Tibial artery (tissue), 4 donors: Measurements from ENCODE around the gene FKBP6.

ENCODE experiments used
- DNase-seq, 2 donors: peaks; one replicate each; pipeline ENCODE4 v3.0.0-alpha.2; 2019
- H3K27ac ChIP-seq, 2 donors: fragments of 200-600 bp; sonication (generic) in 1 of 2; 1 replicate in 1 of 2; 2 replicates in 1 of 2; pipeline ENCODE4 v1.5.1; 2018 to 2019; ENCODE audit warnings: mild to moderate bottlenecking in 1 of 2
- H3K27me3 ChIP-seq, 2 donors: fragments of 200-600 bp; sonication (generic) in 1 of 2; one replicate each; pipeline versions ENCODE4 v1.5.1 to v1.6.0; 2016 to 2019
- H3K36me3 ChIP-seq, 3 donors: fragments of 200-600 bp; sonication (generic) in 2 of 3; one replicate each; pipeline ENCODE4 v1.5.1; 2016 to 2019; ENCODE audit warnings: mild to moderate bottlenecking in 2 of 3
- H3K4me1 ChIP-seq, 4 donors: fragments of 200-600 bp; sonication (generic) in 2 of 4; 1 replicate in 3 of 4; 2 replicates in 1 of 4; pipeline ENCODE4 v1.5.1; 2016 to 2019
- H3K4me3 ChIP-seq, 2 donors: fragments of 200-600 bp; sonication (generic) in 1 of 2; 1 replicate in 1 of 2; 2 replicates in 1 of 2; pipeline ENCODE4 v1.5.1; 2018 to 2019; ENCODE audit warnings: mild to moderate bottlenecking in 2 of 2
- H3K9me3 ChIP-seq, 3 donors: fragments of 200-600 bp; sonication (generic) in 1 of 3; one replicate each; pipeline ENCODE4 v1.5.1; 2016 to 2019
- intact Hi-C: fragments of 100-400 bp; cut with DNase I; formaldehyde crosslinking; loops from one replicate; pipeline ENCODE4 v1.15.0; 2023; ENCODE audit warnings: low total_unique reads
- TF ChIP-seq, protein P1 (sequence below), 2 experiments: fragments of 200-600 bp in 1 of 2; fragments of 450-650 bp in 1 of 2; IDR thresholded peaks; one replicate each; pipeline ENCODE4 v1.5.1; 2017 to 2019; ENCODE audit warnings: antibody characterized with exemption in 2 of 2, mild to moderate bottlenecking in 1 of 2, moderate library complexity in 1 of 2

FKBP6 gene

DNA sequence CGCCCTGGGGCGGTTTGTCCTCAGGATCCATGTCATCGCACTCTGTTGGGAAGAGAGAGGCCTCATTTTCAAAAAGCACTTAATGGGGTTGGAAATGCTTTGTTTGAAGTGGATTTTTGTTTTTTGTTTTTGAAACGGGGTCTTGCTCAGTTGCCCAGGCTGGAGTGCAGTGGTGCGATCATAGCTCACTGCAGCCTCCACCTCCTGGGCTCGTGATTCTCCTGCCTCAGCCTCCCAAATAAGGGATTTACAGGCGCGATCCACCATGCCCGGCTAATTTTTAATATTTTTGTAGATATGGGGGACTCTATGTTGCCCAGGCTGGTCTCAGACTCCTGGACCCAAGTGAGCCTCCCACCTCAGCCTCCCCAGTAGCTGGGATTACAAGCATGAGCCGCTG is 735 bp downstream of the FKBP6 start:
- no peak for DNase-seq
- TF ChIP-seq, protein P1, sequence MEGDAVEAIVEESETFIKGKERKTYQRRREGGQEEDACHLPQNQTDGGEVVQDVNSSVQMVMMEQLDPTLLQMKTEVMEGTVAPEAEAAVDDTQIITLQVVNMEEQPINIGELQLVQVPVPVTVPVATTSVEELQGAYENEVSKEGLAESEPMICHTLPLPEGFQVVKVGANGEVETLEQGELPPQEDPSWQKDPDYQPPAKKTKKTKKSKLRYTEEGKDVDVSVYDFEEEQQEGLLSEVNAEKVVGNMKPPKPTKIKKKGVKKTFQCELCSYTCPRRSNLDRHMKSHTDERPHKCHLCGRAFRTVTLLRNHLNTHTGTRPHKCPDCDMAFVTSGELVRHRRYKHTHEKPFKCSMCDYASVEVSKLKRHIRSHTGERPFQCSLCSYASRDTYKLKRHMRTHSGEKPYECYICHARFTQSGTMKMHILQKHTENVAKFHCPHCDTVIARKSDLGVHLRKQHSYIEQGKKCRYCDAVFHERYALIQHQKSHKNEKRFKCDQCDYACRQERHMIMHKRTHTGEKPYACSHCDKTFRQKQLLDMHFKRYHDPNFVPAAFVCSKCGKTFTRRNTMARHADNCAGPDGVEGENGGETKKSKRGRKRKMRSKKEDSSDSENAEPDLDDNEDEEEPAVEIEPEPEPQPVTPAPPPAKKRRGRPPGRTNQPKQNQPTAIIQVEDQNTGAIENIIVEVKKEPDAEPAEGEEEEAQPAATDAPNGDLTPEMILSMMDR (IDR thresholded peaks at IDR 0.05): no peak
- peaks cover 0 to 9% (median 6%) of the 10 kb centered on the region in 4 donors for H3K4me1 ChIP-seq
- intact Hi-C loops: no loop called here
- H3K4me3 ChIP-seq: no peak overlapping the region
- H3K9me3 ChIP-seq: no peaks in the 10 kb centered on the region
- peaks cover 0 to 4% of the 10 kb centered on the region in 2 donors for H3K27me3 ChIP-seq
- no peaks in the 10 kb centered on the region for H3K36me3 ChIP-seq
- H3K27ac ChIP-seq: no peak overlapping the region

DNA sequence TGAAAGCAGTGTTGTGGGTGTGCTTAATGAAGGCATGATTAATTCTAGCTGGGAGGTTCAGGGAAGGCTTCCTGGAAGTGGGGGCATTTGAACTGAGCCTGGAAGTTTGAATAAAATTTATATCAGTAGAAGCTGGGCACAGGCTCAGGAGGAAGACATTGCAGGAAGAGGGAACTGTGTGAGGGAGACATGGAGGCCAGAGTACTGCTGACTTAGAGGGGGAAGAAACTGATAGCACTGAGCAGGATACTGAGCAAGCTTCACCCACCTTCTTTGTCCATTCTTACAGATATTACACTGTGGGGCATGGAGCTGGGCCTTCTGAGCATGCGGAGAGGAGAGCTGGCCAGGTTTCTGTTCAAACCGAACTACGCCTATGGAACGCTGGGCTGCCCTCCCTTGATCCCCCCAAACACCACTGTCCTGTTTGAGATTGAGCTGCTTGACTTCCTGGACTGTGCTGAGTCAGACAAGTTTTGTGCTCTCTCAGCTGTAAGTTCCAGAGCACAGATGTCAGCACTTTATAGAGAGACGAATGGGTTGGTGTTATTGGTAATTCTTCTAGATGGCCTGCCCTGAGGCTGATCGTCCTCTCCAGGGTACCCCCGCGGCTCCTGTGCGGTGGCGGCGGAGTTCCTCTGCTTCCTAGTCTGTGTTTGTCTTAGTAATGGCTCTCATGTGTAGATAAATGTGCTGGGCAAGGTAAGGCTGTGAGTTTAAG is 2.1 kb downstream of the FKBP6 start:
- H3K36me3 ChIP-seq: no peaks in the 10 kb centered on the region
- no peaks in the 10 kb centered on the region for H3K4me1 ChIP-seq
- intact Hi-C loops: no loop called here
- DNase-seq: no peak
- no peak overlapping the region for H3K27ac ChIP-seq
- TF ChIP-seq, protein P1 (IDR thresholded peaks at IDR 0.05): no peak
- H3K9me3 ChIP-seq: no peaks in the 10 kb centered on the region
- H3K4me3 ChIP-seq: no peak overlapping the region
- H3K27me3 ChIP-seq: peaks cover 0 to 3% of the 10 kb centered on the region in 2 donors

DNA sequence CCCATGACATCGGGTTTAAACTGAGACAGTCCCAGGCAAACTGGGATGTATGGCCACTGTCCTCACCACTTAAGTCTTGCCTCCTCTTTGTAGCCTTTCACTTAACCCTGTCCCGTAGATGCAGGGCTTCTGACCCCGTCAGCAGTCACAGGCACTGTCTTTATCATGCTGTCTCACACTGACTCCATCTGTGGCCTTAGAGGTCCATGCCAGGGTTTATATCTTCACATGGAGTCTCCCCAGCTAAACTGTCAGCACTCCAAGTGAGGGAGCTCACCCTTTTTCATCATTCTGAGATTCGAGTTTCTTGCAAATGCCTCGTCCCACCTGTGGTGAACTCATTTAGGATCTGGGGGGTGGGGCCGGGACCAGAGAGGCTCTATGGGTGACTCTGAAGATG is 2.8 kb downstream of the FKBP6 start:
- H3K9me3 ChIP-seq: no peaks in the 10 kb centered on the region
- DNase-seq: no peak
- H3K4me3 ChIP-seq: no peak overlapping the region
- TF ChIP-seq, protein P1 (IDR thresholded peaks at IDR 0.05): no peak
- H3K36me3 ChIP-seq: no peaks in the 10 kb centered on the region
- H3K4me1 ChIP-seq: no peaks in the 10 kb centered on the region
- no peak overlapping the region for H3K27ac ChIP-seq
- intact Hi-C loops: no loop called here
- peaks cover 0 to 3% of the 10 kb centered on the region in 2 donors for H3K27me3 ChIP-seq

DNA sequence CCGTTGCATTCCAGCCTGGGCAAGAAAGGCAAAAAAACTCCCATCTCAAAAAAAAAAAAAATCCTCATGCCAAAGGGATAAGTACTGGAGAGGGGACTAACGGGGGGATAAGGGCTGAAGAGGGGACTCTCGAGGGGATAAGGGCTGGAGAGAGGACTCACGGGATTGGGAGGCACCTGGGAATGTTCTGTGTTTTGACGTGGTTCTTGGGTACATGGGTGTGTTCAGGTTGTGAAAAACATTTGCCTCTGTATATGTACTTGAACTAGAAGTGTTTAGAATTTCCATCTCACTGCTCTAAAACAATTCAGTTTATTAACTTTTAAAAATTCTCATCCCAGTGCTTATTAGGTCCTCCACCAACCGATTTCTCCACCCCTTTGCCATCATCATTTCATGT is 4.5 kb downstream of the FKBP6 start:
- intact Hi-C loops: no loop called here
- DNase-seq: no peak
- H3K36me3 ChIP-seq: no peaks in the 10 kb centered on the region
- TF ChIP-seq, protein P1 (IDR thresholded peaks at IDR 0.05): no peak
- H3K9me3 ChIP-seq: no peaks in the 10 kb centered on the region
- no peak overlapping the region for H3K4me3 ChIP-seq
- H3K4me1 ChIP-seq: no peaks in the 10 kb centered on the region
- H3K27ac ChIP-seq: no peak overlapping the region
- H3K27me3 ChIP-seq: peaks cover 0 to 3% of the 10 kb centered on the region in 2 donors

DNA sequence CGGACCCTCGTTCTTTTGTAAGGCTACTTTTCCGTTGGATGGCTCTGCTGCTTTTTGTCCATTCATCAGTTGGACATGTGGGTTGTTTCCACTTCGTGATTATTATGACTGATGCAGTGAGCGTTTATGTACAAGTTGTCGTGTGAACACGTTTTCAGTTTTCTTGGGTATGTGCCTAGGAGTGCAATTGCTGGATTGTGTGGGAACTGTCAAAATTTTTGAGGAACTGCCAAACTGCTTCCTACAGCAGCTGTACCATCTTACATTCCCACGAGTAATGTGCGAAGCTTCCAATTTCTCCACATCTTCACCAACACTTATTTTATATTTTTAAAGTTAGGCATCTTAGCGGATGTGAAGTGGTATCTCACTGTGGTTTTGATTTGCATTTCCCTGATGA is 10.4 kb downstream of the FKBP6 start:
- no peak for DNase-seq
- intact Hi-C loops: no loop called here
- no peak overlapping the region for H3K27ac ChIP-seq
- H3K4me3 ChIP-seq: no peak overlapping the region
- H3K9me3 ChIP-seq: no peaks in the 10 kb centered on the region
- TF ChIP-seq, protein P1 (IDR thresholded peaks at IDR 0.05): no peak
- peaks cover 0 to 5% (median 2%) of the 10 kb centered on the region in 4 donors for H3K4me1 ChIP-seq
- no peaks in the 10 kb centered on the region for H3K36me3 ChIP-seq
- peaks cover 0 to 9% of the 10 kb centered on the region in 2 donors for H3K27me3 ChIP-seq
